GM19193 (cell line): ENCODE results near the gene CD79A.

ENCODE experiments used
- POLR2A ChIP-seq: IDR thresholded peaks from 4 replicates; pipeline ENCODE4 v1.6.1; 2011; ENCODE audit not compliant: insufficient read depth, insufficient read length; ENCODE audit errors: extremely low read depth

Gene CD79A

GRCh38 chr19:41905273-41906002 lies 28.4 kb downstream of the CD79A start:
- no peak for TF ChIP-seq POLR2A

GRCh38 chr19:41906271-41906670 lies 29.2 kb downstream of the CD79A start:
- no peak for TF ChIP-seq POLR2A

GRCh38 chr19:41906916-41907680 lies 30.0 kb downstream of the CD79A start:
- no peak for TF ChIP-seq POLR2A

- TF ChIP-seq POLR2A: no peak
Measured at GRCh38 chr19:41907994-41908615, 31.0 kb downstream of the CD79A start.

GRCh38 chr19:41908724-41909464 lies 31.8 kb downstream of the CD79A start:
- no peak for TF ChIP-seq POLR2A

GRCh38 chr19:41909706-41910105 lies 32.6 kb downstream of the CD79A start:
- TF ChIP-seq POLR2A: no peak

- TF ChIP-seq POLR2A: no peak
Measured at GRCh38 chr19:41910240-41910991, 33.3 kb downstream of the CD79A start.

- TF ChIP-seq POLR2A: no peak
Measured at GRCh38 chr19:41910992-41911888, 34.2 kb downstream of the CD79A start.

GRCh38 chr19:41911889-41912731 lies 35.0 kb downstream of the CD79A start:
- TF ChIP-seq POLR2A: no peak

- no peak for TF ChIP-seq POLR2A
Measured at GRCh38 chr19:41912899-41913537, 35.9 kb downstream of the CD79A start.

GRCh38 chr19:41913538-41914423 lies 36.7 kb downstream of the CD79A start:
- no peak for TF ChIP-seq POLR2A
